Measurements from ENCODE around the gene MARCHF3.

DNA sequence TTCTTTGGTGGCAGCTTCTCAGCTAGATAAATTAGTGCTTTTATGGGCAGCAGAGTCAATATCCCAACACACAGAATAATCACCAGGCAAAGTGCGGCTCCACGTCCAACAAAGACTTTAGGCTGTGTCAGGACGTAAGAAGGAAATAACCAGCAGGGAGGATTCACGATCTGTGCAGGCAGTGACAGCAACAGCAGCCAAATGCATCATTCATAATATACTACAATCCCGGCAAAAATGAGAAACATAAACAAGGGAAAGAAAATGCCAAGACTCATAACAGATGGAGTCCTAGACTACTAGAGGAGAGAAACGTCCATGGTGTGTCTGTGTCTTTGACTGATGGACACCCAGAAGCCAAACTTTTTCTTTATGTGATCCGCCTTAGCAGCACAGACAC, 152.8 kb downstream of the MARCHF3 start:
- TF ChIP-seq EZH2 (IDR thresholded peaks at IDR 0.05; ENCODE audit: borderline replicate concordance, low read length), result no peak
- TF ChIP-seq, protein P1, sequence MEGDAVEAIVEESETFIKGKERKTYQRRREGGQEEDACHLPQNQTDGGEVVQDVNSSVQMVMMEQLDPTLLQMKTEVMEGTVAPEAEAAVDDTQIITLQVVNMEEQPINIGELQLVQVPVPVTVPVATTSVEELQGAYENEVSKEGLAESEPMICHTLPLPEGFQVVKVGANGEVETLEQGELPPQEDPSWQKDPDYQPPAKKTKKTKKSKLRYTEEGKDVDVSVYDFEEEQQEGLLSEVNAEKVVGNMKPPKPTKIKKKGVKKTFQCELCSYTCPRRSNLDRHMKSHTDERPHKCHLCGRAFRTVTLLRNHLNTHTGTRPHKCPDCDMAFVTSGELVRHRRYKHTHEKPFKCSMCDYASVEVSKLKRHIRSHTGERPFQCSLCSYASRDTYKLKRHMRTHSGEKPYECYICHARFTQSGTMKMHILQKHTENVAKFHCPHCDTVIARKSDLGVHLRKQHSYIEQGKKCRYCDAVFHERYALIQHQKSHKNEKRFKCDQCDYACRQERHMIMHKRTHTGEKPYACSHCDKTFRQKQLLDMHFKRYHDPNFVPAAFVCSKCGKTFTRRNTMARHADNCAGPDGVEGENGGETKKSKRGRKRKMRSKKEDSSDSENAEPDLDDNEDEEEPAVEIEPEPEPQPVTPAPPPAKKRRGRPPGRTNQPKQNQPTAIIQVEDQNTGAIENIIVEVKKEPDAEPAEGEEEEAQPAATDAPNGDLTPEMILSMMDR (IDR thresholded peaks at IDR 0.05; ENCODE audit: low read length), result no peak

Measured in OCI-LY1 (cell line).